SH-SY5Y (cell line): ENCODE measurements around the gene TTI1.

Experiments
- GATA2 ChIP-seq: IDR thresholded peaks from 2 replicates; pipeline ENCODE4 v1.6.1; 2011; ENCODE audit warnings: mild to moderate bottlenecking, low read depth, low read length
- GATA3 ChIP-seq: IDR thresholded peaks from 2 replicates; pipeline ENCODE4 v1.6.1; 2011; ENCODE audit warnings: low read depth, mild to moderate bottlenecking, low read length, moderate library complexity

- TF ChIP-seq GATA2 (no peak), GATA3 (no peak)
Observed at GRCh38 chr20:38044685-38045084, 11.4 kb upstream of the TTI1 start.
